ENCODE data around the gene PSMD6.
A peak's percentile ranks its signal among the peaks of the same experiment; 100 is the strongest.

Gene PSMD6

GRCh38 chr3:64023187-64023860 is at the start of gene PSMD6:
TSS of gene PSMD6 (minus strand) at chr3:64023494. CDS start at chr3:64023419, 75 bp downstream.
- DNase-seq, result peak; percentile 94

- DNase-seq, result no peak
These were observed 48.8 kb upstream of the PSMD6 start for GRCh38 chr3:64072126-64072525.

- DNase-seq, result no peak
These were observed 47.4 kb upstream of the PSMD6 start for GRCh38 chr3:64070704-64071103.

GRCh38 chr3:64067506-64068346 is 44.4 kb upstream of the PSMD6 start:
- no peak for DNase-seq

- DNase-seq, result no peak
These were observed 41.5 kb upstream of the PSMD6 start for GRCh38 chr3:64064804-64065203.

GRCh38 chr3:64063983-64064438 is 40.7 kb upstream of the PSMD6 start:
- no peak for DNase-seq

GRCh38 chr3:64063207-64063982 is 40.1 kb upstream of the PSMD6 start:
- no peak for DNase-seq

- no peak for DNase-seq
These were observed 38.3 kb upstream of the PSMD6 start for GRCh38 chr3:64061628-64062027.

GRCh38 chr3:64059484-64060175 is 36.3 kb upstream of the PSMD6 start:
- no peak for DNase-seq

GRCh38 chr3:64058566-64058965 is 35.3 kb upstream of the PSMD6 start:
- peak; percentile 20 for DNase-seq

GRCh38 chr3:64057231-64057630 is 33.9 kb upstream of the PSMD6 start:
- no peak for DNase-seq

GRCh38 chr3:64056606-64057180 is 33.4 kb upstream of the PSMD6 start:
- DNase-seq, result no peak

- no peak for DNase-seq
These were observed 31.8 kb upstream of the PSMD6 start for GRCh38 chr3:64055076-64055475.

GRCh38 chr3:64054488-64054887 is 31.2 kb upstream of the PSMD6 start:
- DNase-seq, result no peak

- no peak for DNase-seq
These were observed 30.3 kb upstream of the PSMD6 start for GRCh38 chr3:64053581-64053980.

GRCh38 chr3:64053117-64053516 is 29.8 kb upstream of the PSMD6 start:
- no peak for DNase-seq

- no peak for DNase-seq
These were observed 26.5 kb upstream of the PSMD6 start for GRCh38 chr3:64049832-64050231.

GRCh38 chr3:64049136-64049535 is 25.8 kb upstream of the PSMD6 start:
- no peak for DNase-seq

GRCh38 chr3:64048631-64049061 is 25.4 kb upstream of the PSMD6 start:
- peak; percentile 54 for DNase-seq

GRCh38 chr3:64047787-64048186 is 24.5 kb upstream of the PSMD6 start:
- no peak for DNase-seq

- no peak for DNase-seq
These were observed 23.8 kb upstream of the PSMD6 start for GRCh38 chr3:64046996-64047594.

GRCh38 chr3:64046592-64046991 is 23.3 kb upstream of the PSMD6 start:
- no peak for DNase-seq

Measured in hematopoietic multipotent progenitor cell treated with erythropoietin and hydrocortisone succinate and interleukin-3 and kit ligand, for 4 days (in vitro differentiated cells).